K562 (cell line): ENCODE results near the gene FBP2. TPM values are rescaled to one million over a fixed set of nuclear protein-coding genes. Genes with fewer than 3 reads are reported as not detected.
A peak's percentile ranks its signal among the peaks of the same experiment; 100 is the strongest.

Source experiments
- ATAC-seq: fragments of 200-7000 bp; cut with Tn5 transposase; 3 replicates; pipeline ENCODE4 v1.9.1; 2020; ENCODE audit warnings: moderate library complexity
- BruUV-seq: library from RNA; stranded (reverse); fragments of 400-500 nt; replicated peaks from 2 replicates; lab custom pipeline; 2021; lab: Mats Ljungman, UMichigan
- CTCF ChIA-PET: fragments of 300-600 bp; formaldehyde crosslinking; extraction: SDS; loops from one replicate; lab custom pipeline; 2021; ENCODE audit warnings: low intra/inter-chr PET ratio; lab: Yijun Ruan, JAX
- POLR2A ChIA-PET: fragments of 300-600, 350-650 bp; sonication (Branson Sonifier 250); formaldehyde crosslinking; extraction: SDS; loops from one replicate; lab custom pipeline; 2021; ENCODE audit warnings: antibody characterized with exemption, inconsistent platforms; lab: Yijun Ruan, JAX
- DNase-seq, 4 experiments: peaks; one replicate each; pipeline versions ENCODE4 v3.0.0 to v3.0.0-alpha.2; 2011 to 2018; ENCODE audit warnings: low spot score in 3 of 4, mixed read lengths in 3 of 4; ENCODE audit errors: extremely low read depth in 1 of 4
- FAIRE-seq: peaks from 2 replicates; lab custom pipeline; 2011; peaks lifted over from hg19 to GRCh38; lab: Jason Lieb, UNC
- H2AFZ ChIP-seq: 2 replicates; pipeline ENCODE4 v1.6.0; 2011; ENCODE audit warnings: low read depth, low read length, control low read depth, inconsistent platforms
- H3K27ac ChIP-seq: fragments of 200-600 bp; 3 replicates; pipeline ENCODE4 v1.8.0; 2011; ENCODE audit warnings: low read depth, mild to moderate bottlenecking, control low read depth, inconsistent platforms, low read length, moderate library complexity, mixed read lengths; ENCODE audit errors: extremely low read depth
- H3K27me3 ChIP-seq, 2 experiments: fragments of 300-600 bp in 1 of 2; 2 replicates in 1 of 2; 3 replicates in 1 of 2; pipeline versions ENCODE4 v1.6.0 to v1.8.0; 2011; ENCODE audit warnings: inconsistent platforms in 2 of 2, low read length in 2 of 2, mild to moderate bottlenecking in 1 of 2, mixed read lengths in 1 of 2, moderate library complexity in 1 of 2; ENCODE audit not compliant: control insufficient read depth in 2 of 2, insufficient read depth in 2 of 2
- H3K36me3 ChIP-seq: fragments of 300-600 bp; 3 replicates; pipeline ENCODE4 v1.8.0; 2011; ENCODE audit warnings: mild to moderate bottlenecking, low read length, inconsistent platforms; ENCODE audit not compliant: control insufficient read depth, insufficient read depth
- H3K4me1 ChIP-seq, 2 experiments: fragments of 200-600 bp in 1 of 2; replicated peaks in 1 of 2; 2 replicates in 1 of 2; 3 replicates in 1 of 2; pipeline versions ENCODE4 v1.5.1 to v1.8.0; 2011; ENCODE audit warnings: inconsistent platforms in 2 of 2, low read length in 2 of 2, mild to moderate bottlenecking in 1 of 2, mixed read lengths in 1 of 2, moderate library complexity in 1 of 2; ENCODE audit not compliant: control insufficient read depth in 2 of 2, insufficient read depth in 2 of 2
- H3K4me2 ChIP-seq: 2 replicates; pipeline ENCODE4 v1.6.1; 2011; ENCODE audit warnings: low read length, control low read depth, inconsistent platforms, mixed read lengths; ENCODE audit not compliant: insufficient read depth
- H3K4me3 ChIP-seq: fragments of 200-600 bp; sonication (generic), shearing (Covaris generic); 2 replicates; pipeline ENCODE4 v1.5.1; 2016; ENCODE audit warnings: control low read depth, inconsistent platforms
- H3K79me2 ChIP-seq: fragments of 200-600 bp; 3 replicates; pipeline ENCODE4 v1.8.0; 2011; ENCODE audit warnings: low read length, inconsistent platforms; ENCODE audit not compliant: control insufficient read depth, insufficient read depth
- H3K9ac ChIP-seq, 2 experiments: 2 replicates each; pipeline versions ENCODE4 v1.6.0 to v1.6.1; 2011; ENCODE audit warnings: low read depth in 2 of 2, low read length in 2 of 2, control low read depth in 1 of 2, inconsistent platforms in 1 of 2, mild to moderate bottlenecking in 1 of 2, mixed read lengths in 1 of 2; ENCODE audit not compliant: insufficient read depth in 1 of 2
- H3K9me1 ChIP-seq: one replicate; pipeline ENCODE4 v1.6.0; 2011; ENCODE audit warnings: inconsistent platforms, mild to moderate bottlenecking, low read length, moderate library complexity; ENCODE audit not compliant: control insufficient read depth, insufficient read depth
- H3K9me3 ChIP-seq: replicated peaks from 2 replicates; pipeline ENCODE4 v1.5.1; 2011; ENCODE audit warnings: low read depth, low read length, inconsistent platforms; ENCODE audit not compliant: control insufficient read depth, insufficient read depth
- H4K20me1 ChIP-seq: replicated peaks from 2 replicates; pipeline ENCODE4 v1.6.1; 2011; ENCODE audit warnings: low read length, inconsistent platforms, mixed read lengths; ENCODE audit not compliant: control insufficient read depth, insufficient read depth
- CTCF ChIP-seq, 3 experiments: IDR thresholded peaks in 2 of 3; conservative IDR thresholded peaks in 1 of 3; 2 replicates each; pipeline ENCODE4 v1.5.1; 2011 to 2012; ENCODE audit warnings: low read length in 3 of 3, mild to moderate bottlenecking in 3 of 3, control low read depth in 2 of 3, improper control_type of control experiment in 1 of 3, inconsistent platforms in 1 of 3, low read depth in 1 of 3, mixed read lengths in 1 of 3, moderate library complexity in 1 of 3; ENCODE audit not compliant: insufficient read depth in 2 of 3
- ETV6 ChIP-seq, 3 experiments: fragments of 150-350 bp in 1 of 3; sonication (generic) in 1 of 3; formaldehyde crosslinking in 1 of 3; IDR thresholded peaks; 2 replicates each; pipeline versions ENCODE4 v1.6.1 to v1.8.0; 2014 to 2022; ENCODE audit warnings: borderline replicate concordance in 2 of 3, low read depth in 2 of 3, antibody characterized with exemption in 1 of 3, low read length in 1 of 3, mild to moderate bottlenecking in 1 of 3, missing genetic modification reagents in 1 of 3
- FOSL1 ChIP-seq: fragments of 200-800 bp; sonication (Bioruptor generic); conservative IDR thresholded peaks from 2 replicates; pipeline ENCODE4 v1.6.1; 2016; ENCODE audit warnings: missing genetic modification characterization, missing compliant biosample characterization
- HMBOX1 ChIP-seq: sonication (generic); IDR thresholded peaks from 2 replicates; pipeline ENCODE4 v1.6.1; 2016
- HSF4 ChIP-seq: fragments of 250-450 bp; sonication (Bioruptor Pico); IDR thresholded peaks from 2 replicates; pipeline ENCODE4 v2.1.2; 2022; ENCODE audit warnings: mild to moderate bottlenecking, moderate library complexity, borderline replicate concordance
- MAX ChIP-seq: sonication (generic); formaldehyde crosslinking; IDR thresholded peaks from 2 replicates; pipeline ENCODE4 v1.9.0; 2022; ENCODE audit warnings: mild to moderate bottlenecking, missing genetic modification reagents
- NCOA2 ChIP-seq, 2 experiments: fragments of 450-650 bp; IDR thresholded peaks; 2 replicates each; pipeline ENCODE4 v1.6.1; 2018; ENCODE audit warnings: mild to moderate bottlenecking in 2 of 2, moderate library complexity in 1 of 2; ENCODE audit not compliant: partially characterized antibody in 2 of 2
- NCOA4 ChIP-seq: fragments of 450-650 bp; IDR thresholded peaks from 2 replicates; pipeline ENCODE4 v1.6.1; 2018; ENCODE audit warnings: mild to moderate bottlenecking; ENCODE audit not compliant: partially characterized antibody
- RAD51 ChIP-seq: fragments of 450-650 bp; IDR thresholded peaks from 2 replicates; pipeline ENCODE4 v1.7.1; 2016; ENCODE audit warnings: low read depth, mild to moderate bottlenecking, borderline replicate concordance
- RBFOX2 ChIP-seq: fragments of 200-400 bp; formaldehyde crosslinking; IDR thresholded peaks from 2 replicates; pipeline ENCODE4 v1.6.1; 2017; ENCODE audit warnings: low read depth, mild to moderate bottlenecking, low read length, moderate library complexity
- RBM22 ChIP-seq: fragments of 200-400 bp; formaldehyde crosslinking; IDR thresholded peaks from 2 replicates; pipeline ENCODE4 v1.6.1; 2018; ENCODE audit warnings: low read length, low read depth; ENCODE audit not compliant: poor library complexity, severe bottlenecking
- SNAPC5 ChIP-seq: fragments of 250-450 bp; sonication (Bioruptor Pico); IDR thresholded peaks from 2 replicates; pipeline ENCODE4 v1.8.0; 2021; ENCODE audit warnings: moderate library complexity, mild to moderate bottlenecking, inconsistent platforms
- SPI1 ChIP-seq: IDR thresholded peaks from 2 replicates; pipeline ENCODE4 v1.6.1; 2011; ENCODE audit warnings: low read depth, low read length, control low read depth, borderline replicate concordance
- ZNF232 ChIP-seq: sonication (generic); formaldehyde crosslinking; IDR thresholded peaks from 2 replicates; pipeline ENCODE4 v1.8.0; 2022; ENCODE audit warnings: mild to moderate bottlenecking, missing genetic modification reagents
- WGBS: fragments of 100-300 bp; shearing (Covaris generic); methylation state at CpG from one replicate; pipeline ENCODE4 v1.1.6; 2016; ENCODE audit warnings: low coverage, mixed read lengths; ENCODE audit not compliant: insufficient coverage; ENCODE audit errors: missing lambda C conversion rate; 5-methylcytosine and 5-hydroxymethylcytosine counted together
- in situ Hi-C: fragments of 300-500 bp; cut with MboI; formaldehyde crosslinking; loops from 4 replicates; pipeline ENCODE4 v1.15.0; 2018; ENCODE audit warnings: inconsistent platforms, mixed read lengths
- intact Hi-C: fragments of 100-400 bp; cut with micrococcal nuclease; formaldehyde crosslinking; loops from 2 replicates; pipeline ENCODE4 v1.14.2; 2022
- polyA plus RNA-seq, 8 experiments: library from polyadenylated mRNA; depleted of rRNA in 4 of 8; stranded (reverse) in 5 of 8; unstranded in 3 of 8; fragments of >200 nt; fragmentation: Nextera tagmentation in 2 of 8; fragmentation: Illumina TruSeq in 1 of 8; extraction: Ambion mirVana in 2 of 8; extraction: Trizol in 1 of 8; gene quantifications; 2 replicates each; pipeline versions ENCODE4 v1.2.1 to v1.2.3, GENCODE V29; 2011 to 2014; ENCODE audit warnings: inconsistent platforms in 1 of 8, missing spikeins in 1 of 8
- total RNA-seq, 7 experiments: library from RNA; depleted of rRNA in 6 of 7; stranded (reverse); fragments of >200 nt in 6 of 7; fragmentation: Illumina TruSeq in 2 of 7; extraction: Trizol in 2 of 7; gene quantifications; 2 replicates each; pipeline versions ENCODE4 v1.2.1 to v1.2.3, GENCODE V29; 2011 to 2021; ENCODE audit warnings: low replicate concordance in 1 of 7
- TF ChIP-seq, protein P1 (sequence below): sonication (generic); formaldehyde crosslinking; IDR thresholded peaks from 2 replicates; pipeline ENCODE4 v1.8.0; 2022; ENCODE audit warnings: mild to moderate bottlenecking, missing genetic modification reagents

FBP2 gene
- total and polyA plus RNA-seq, 9 of the 15 experiments (the other 6 are each of a cell fraction or from before 2014, with no cell fraction given) = 0.06 TPM; not detected in 7

DNA sequence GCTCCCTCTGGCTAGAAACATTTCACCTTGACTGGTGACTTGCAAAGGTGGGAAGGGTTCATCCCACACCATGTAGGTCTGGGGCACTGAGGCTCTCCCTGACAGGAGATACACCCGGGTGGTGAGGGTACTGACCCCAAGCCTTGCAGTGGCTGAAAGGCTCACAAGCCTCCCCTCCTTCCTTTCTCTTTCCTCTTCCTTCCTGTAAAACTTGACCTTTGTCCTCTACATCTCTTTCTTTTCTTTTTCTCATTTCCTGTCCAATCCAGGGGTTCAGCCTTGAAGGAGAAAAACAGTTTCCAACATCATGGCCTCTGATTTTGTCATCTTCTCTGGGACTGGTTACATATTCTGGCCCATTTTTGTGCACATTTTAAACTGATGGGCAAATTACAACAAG is 16.6 kb downstream of the FBP2 start (continued):
- TF ChIP-seq ETV6 (IDR thresholded peaks at IDR 0.05; ENCODE audit: borderline replicate concordance in 1 of 2, low read depth in 2 of 2, low read length in 1 of 2) (no peak), ETV6 (CRISPR knock-in tag; IDR thresholded peaks at IDR 0.05; ENCODE audit: borderline replicate concordance) (no peak), ZNF232 (CRISPR knock-in tag) (no peak)
- TF ChIP-seq, protein P1, sequence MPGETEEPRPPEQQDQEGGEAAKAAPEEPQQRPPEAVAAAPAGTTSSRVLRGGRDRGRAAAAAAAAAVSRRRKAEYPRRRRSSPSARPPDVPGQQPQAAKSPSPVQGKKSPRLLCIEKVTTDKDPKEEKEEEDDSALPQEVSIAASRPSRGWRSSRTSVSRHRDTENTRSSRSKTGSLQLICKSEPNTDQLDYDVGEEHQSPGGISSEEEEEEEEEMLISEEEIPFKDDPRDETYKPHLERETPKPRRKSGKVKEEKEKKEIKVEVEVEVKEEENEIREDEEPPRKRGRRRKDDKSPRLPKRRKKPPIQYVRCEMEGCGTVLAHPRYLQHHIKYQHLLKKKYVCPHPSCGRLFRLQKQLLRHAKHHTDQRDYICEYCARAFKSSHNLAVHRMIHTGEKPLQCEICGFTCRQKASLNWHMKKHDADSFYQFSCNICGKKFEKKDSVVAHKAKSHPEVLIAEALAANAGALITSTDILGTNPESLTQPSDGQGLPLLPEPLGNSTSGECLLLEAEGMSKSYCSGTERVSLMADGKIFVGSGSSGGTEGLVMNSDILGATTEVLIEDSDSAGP (CRISPR knock-in tag) = no peak

DNA sequence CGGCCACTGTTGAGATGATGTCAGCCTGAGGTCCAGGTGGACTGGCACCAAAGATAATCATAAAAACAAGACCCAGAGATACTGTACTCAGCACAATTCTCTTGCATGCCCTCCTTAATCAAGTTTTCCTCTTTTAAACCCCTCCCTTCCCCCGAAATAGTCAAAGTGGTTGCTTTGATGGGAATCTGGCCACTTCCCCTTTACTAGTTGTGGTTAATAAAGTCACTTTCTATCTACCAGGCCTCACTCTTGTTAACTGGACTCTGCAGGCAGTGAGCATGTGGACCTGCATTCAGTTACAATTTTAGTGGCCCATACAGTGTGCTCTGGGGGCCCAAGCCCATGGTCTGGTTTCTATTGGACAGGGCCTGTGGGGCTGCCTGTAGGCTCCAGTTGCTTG is 17.5 kb downstream of the FBP2 start:
- POLR2A ChIA-PET = no interaction called here
- FAIRE-seq = no peak
- WGBS = 0% methylated on average over 2 of the region's 2 CpGs
- no peak for TF ChIP-seq RBFOX2
- no peak for TF ChIP-seq NCOA4
- TF ChIP-seq HSF4 (CRISPR knock-in tag) = no peak
- TF ChIP-seq SPI1 = peak; percentile 74; the same call in 1 of the 2 replicates
- TF ChIP-seq CTCF (IDR thresholded peaks at IDR 0.05 in 2 of 3, conservative IDR thresholded peaks at IDR 0.05 in 1 of 3; ENCODE audit: insufficient read depth in 2 of 3, low read depth in 1 of 3, low read length in 3 of 3) = no peak
- TF ChIP-seq RAD51 = no peak
- TF ChIP-seq NCOA2 (IDR thresholded peaks at IDR 0.05; ENCODE audit: partially characterized antibody in 2 of 2) = no peak
- no peak for TF ChIP-seq RBM22
- TF ChIP-seq SNAPC5 (CRISPR knock-in tag) = no peak
- no peak for TF ChIP-seq MAX (CRISPR knock-in tag)
- TF ChIP-seq FOSL1 (tag) = no peak
- TF ChIP-seq HMBOX1 = peak; percentile 87

More for the DNA sequence above, 17.5 kb downstream of the FBP2 start:
- Histone ChIP-seq H3K9me3 (no peaks in the 10 kb centered on the region), H3K4me2 (no peak overlapping the region), H3K36me3 (no peaks in the 10 kb centered on the region), H3K4me3 (no peak overlapping the region), H4K20me1 (no peaks in the 10 kb centered on the region), H3K27ac (no peak overlapping the region), H3K4me1 (no peaks in the 10 kb centered on the region), H3K27me3 (peaks cover 9 to 18% of the 10 kb centered on the region in 2 experiments; a peak in 4 of 5 replicates), H3K9me1 (no peaks in the 10 kb centered on the region), H3K9ac (no peak overlapping the region), H2AFZ (no peak overlapping the region), H3K79me2 (no peaks in the 10 kb centered on the region)
- ATAC-seq = no peak
- no peak for DNase-seq
- CTCF ChIA-PET = no interaction called here
- in situ Hi-C loops (no loop called here), intact Hi-C loops (no loop called here)
- BruUV-seq = no TSS peak
